ENCODE measurements around the gene EVPLL. TPM values are rescaled to one million over a fixed set of nuclear protein-coding genes. Genes with fewer than 3 reads are reported as not detected.
"Not testable (repeated sequence)": the region's sequence is repeated elsewhere in the genome, so short reads cannot be mapped to it uniquely, and the experiment has no call there.

Gene EVPLL
- total RNA-seq, 1 donor from 2014 or later: not detected

- DNase-seq (ENCODE audit: low read depth in 2 of 2): no peak
These were observed 1.9 kb downstream of the EVPLL start for GRCh38 chr17:18379246-18380146.

- DNase-seq (ENCODE audit: low read depth in 2 of 2): no peak
These were observed 3.0 kb downstream of the EVPLL start for GRCh38 chr17:18380471-18381157.

GRCh38 chr17:18381158-18381952 lies 3.8 kb downstream of the EVPLL start:
- DNase-seq (ENCODE audit: low read depth in 2 of 2): no peak

- no peak for DNase-seq (ENCODE audit: low read depth in 2 of 2)
These were observed 4.3 kb downstream of the EVPLL start for GRCh38 chr17:18381953-18382245.

GRCh38 chr17:18382441-18383078 lies 5.0 kb downstream of the EVPLL start:
- no peak for DNase-seq (ENCODE audit: low read depth in 2 of 2)

GRCh38 chr17:18383079-18383481 lies 5.5 kb downstream of the EVPLL start:
- not testable (repeated sequence) for DNase-seq (ENCODE audit: low read depth in 2 of 2)

- DNase-seq (ENCODE audit: low read depth in 2 of 2): not testable (repeated sequence)
These were observed 6.7 kb downstream of the EVPLL start for GRCh38 chr17:18384271-18384670.

- DNase-seq (ENCODE audit: low read depth in 2 of 2): not testable (repeated sequence)
These were observed 10.0 kb downstream of the EVPLL start for GRCh38 chr17:18387583-18387982.

- DNase-seq (ENCODE audit: low read depth in 2 of 2): not testable (repeated sequence)
These were observed 10.7 kb downstream of the EVPLL start for GRCh38 chr17:18388266-18388665.

- not testable (repeated sequence) for DNase-seq (ENCODE audit: low read depth in 2 of 2)
These were observed 11.2 kb downstream of the EVPLL start for GRCh38 chr17:18388728-18389127.

GRCh38 chr17:18401872-18402590 lies 24.5 kb downstream of the EVPLL start:
- DNase-seq (ENCODE audit: low read depth in 2 of 2): not testable (repeated sequence)

GRCh38 chr17:18403166-18403565 lies 25.6 kb downstream of the EVPLL start:
- not testable (repeated sequence) for DNase-seq (ENCODE audit: low read depth in 2 of 2)

GRCh38 chr17:18403604-18404003 lies 26.0 kb downstream of the EVPLL start:
- not testable (repeated sequence) for DNase-seq (ENCODE audit: low read depth in 2 of 2)

- DNase-seq (ENCODE audit: low read depth in 2 of 2): not testable (repeated sequence)
These were observed 31.3 kb downstream of the EVPLL start for GRCh38 chr17:18408906-18409305.

GRCh38 chr17:18409321-18409720 lies 31.7 kb downstream of the EVPLL start:
- not testable (repeated sequence) for DNase-seq (ENCODE audit: low read depth in 2 of 2)

- DNase-seq (ENCODE audit: low read depth in 2 of 2): not testable (repeated sequence)
These were observed 33.2 kb downstream of the EVPLL start for GRCh38 chr17:18410736-18411135.

GRCh38 chr17:18411377-18411864 lies 33.8 kb downstream of the EVPLL start:
- not testable (repeated sequence) for DNase-seq (ENCODE audit: low read depth in 2 of 2)

- DNase-seq (ENCODE audit: low read depth in 2 of 2): not testable (repeated sequence)
These were observed 34.5 kb downstream of the EVPLL start for GRCh38 chr17:18412001-18412538.

GRCh38 chr17:18421521-18421920 lies 43.9 kb downstream of the EVPLL start:
- not testable (repeated sequence) for DNase-seq (ENCODE audit: low read depth in 2 of 2)

- DNase-seq (ENCODE audit: low read depth in 2 of 2): not testable (repeated sequence)
These were observed 44.9 kb downstream of the EVPLL start for GRCh38 chr17:18422464-18422863.
